Skin epidermis (tissue), 12 donors: Measurements from ENCODE around the gene TBX10.
A peak's percentile ranks its signal among the peaks of the same experiment; 100 is the strongest.
"Not testable (repeated sequence)": the region's sequence is repeated elsewhere in the genome, so short reads cannot be mapped to it uniquely, and the experiment has no call there.

ENCODE experiments used
- H3K27ac ChIP-seq, 21 experiments: fragments of 200-600 bp; sonication (generic) in 11 of 21; one replicate each; pipeline ENCODE4 v1.5.0; 2020; ENCODE audit warnings: mild to moderate bottlenecking in 3 of 21, inconsistent platforms in 2 of 21, moderate library complexity in 2 of 21
- H3K4me3 ChIP-seq, 7 experiments: fragments of 200-600 bp; sonication (generic) in 2 of 7; one replicate each; pipeline ENCODE4 v1.5.0; 2020; ENCODE audit warnings: inconsistent platforms in 2 of 7, mild to moderate bottlenecking in 2 of 7, moderate library complexity in 1 of 7

Gene TBX10

GRCh38 chr11:67608486-67608885 lies 31.1 kb downstream of the TBX10 start:
- peak overlapping the region in 1 of 21 experiments; percentile 30 for H3K27ac ChIP-seq
- no peak overlapping the region for H3K4me3 ChIP-seq

- peak overlapping the region in 18 of 21 experiments; percentile 74 to 96 (median 91) for H3K27ac ChIP-seq
- peak overlapping the region; percentile 76 to 100 (median 95) for H3K4me3 ChIP-seq
These were observed 32.1 kb downstream of the TBX10 start for GRCh38 chr11:67607507-67607906.

GRCh38 chr11:67606492-67607295 lies 32.9 kb downstream of the TBX10 start, which contains the start of gene NDUFV1:
Gene NDUFV1, plus strand, starts transcription at chr11:67606936. Its CDS starts 69 bp downstream, at chr11:67607005.
- peak within 1 kb of the TSS; percentile 62 to 96 (median 90) for H3K27ac ChIP-seq
- H3K4me3 ChIP-seq = peak within 1 kb of the TSS; percentile 76 to 100 (median 95)

- Histone ChIP-seq H3K27ac (peak overlapping the region in 14 of 21 experiments; percentile 43 to 95 (median 91)), H3K4me3 (peak overlapping the region; percentile 76 to 100 (median 95))
These were observed 33.5 kb downstream of the TBX10 start for GRCh38 chr11:67606093-67606491.

DNA sequence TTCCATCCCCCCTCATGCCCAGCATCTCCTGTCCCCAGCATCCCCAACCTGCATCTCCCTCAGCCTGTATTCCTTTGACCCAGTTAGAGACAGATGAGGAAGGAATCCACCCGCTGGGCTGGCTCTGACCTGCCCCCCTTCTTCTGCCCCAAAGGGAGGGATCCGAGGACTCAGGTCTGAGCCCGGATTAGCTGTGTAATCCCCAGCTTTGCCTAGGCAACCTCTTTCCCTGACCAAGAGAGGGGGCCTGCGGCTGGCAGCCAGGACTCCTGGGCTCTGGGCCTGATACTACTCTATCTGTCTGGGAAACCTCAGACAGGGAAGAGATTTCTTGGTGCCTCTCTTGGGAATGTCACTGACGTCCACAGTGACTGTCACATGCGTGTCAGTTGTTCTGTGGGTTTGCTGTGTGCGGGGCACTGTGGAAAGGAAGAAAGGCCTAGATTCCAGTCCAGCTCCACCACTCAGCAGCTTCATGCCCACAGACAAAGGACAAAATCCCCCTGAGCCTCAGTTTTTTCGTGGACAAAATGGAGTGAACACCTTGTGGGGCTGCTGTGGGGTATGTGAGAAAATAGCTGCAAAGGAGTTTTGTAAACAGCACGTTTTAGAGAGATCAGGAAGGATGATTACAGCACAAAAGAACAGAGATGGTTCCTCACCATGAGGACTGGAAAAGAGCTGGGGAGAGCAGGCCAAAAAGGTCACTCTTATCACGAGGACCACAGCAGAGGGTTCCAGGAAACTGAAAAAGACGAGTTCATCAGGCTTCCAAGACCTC lies 34.1 kb downstream of the TBX10 start:
- no peak overlapping the region for H3K4me3 ChIP-seq
- H3K27ac ChIP-seq = peak overlapping the region in 1 of 21 experiments; percentile 93

- Histone ChIP-seq H3K27ac (no peak overlapping the region), H3K4me3 (no peak overlapping the region)
These were observed 34.7 kb downstream of the TBX10 start for GRCh38 chr11:67604815-67605214.

- not testable (repeated sequence) for H3K27ac ChIP-seq, H3K4me3 ChIP-seq
These were observed 35.4 kb downstream of the TBX10 start for GRCh38 chr11:67604119-67604518.

DNA sequence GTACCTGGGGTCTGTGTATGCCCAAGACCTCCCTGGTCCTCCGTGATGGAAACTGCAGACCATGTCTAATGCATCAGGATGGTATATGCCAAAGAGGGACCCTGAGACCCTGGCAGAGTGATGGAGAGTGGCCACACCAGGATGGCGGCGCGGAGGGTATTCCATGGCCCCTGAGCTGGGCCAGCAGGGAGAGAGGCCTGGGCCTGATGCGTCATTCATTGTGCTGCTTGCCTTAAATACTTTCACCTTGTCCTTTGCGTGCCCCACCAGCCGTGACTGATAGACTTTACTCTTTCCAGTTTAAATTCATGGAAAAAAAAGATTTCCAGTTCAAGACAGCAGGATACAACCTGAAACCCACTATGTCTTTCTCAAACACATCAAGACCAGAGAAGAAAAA lies 38.5 kb downstream of the TBX10 start:
- H3K4me3 ChIP-seq = no peak overlapping the region
- H3K27ac ChIP-seq = no peak overlapping the region

GRCh38 chr11:67600324-67601029 lies 39.1 kb downstream of the TBX10 start:
- no peak overlapping the region for H3K27ac ChIP-seq
- H3K4me3 ChIP-seq = no peak overlapping the region

DNA sequence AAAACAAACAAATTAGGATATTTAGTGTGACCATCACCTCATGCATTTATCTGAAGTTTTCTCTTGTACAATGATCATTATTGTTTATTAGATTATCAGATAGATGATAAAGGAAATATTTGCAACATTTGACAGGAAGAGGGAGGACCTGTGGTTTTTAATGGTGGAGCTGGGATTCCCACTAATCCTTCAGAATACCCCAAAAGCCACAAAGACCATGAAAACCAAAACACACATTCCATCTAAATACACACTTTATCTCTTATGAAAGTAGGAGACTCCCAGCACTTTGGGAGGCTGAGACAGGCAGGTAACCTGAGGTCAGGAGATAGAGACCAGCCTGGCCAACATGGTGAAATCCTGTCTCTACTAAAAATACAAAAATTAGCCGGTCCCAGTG lies 40.4 kb downstream of the TBX10 start:
- Histone ChIP-seq H3K4me3 (no peak overlapping the region), H3K27ac (no peak overlapping the region)

DNA sequence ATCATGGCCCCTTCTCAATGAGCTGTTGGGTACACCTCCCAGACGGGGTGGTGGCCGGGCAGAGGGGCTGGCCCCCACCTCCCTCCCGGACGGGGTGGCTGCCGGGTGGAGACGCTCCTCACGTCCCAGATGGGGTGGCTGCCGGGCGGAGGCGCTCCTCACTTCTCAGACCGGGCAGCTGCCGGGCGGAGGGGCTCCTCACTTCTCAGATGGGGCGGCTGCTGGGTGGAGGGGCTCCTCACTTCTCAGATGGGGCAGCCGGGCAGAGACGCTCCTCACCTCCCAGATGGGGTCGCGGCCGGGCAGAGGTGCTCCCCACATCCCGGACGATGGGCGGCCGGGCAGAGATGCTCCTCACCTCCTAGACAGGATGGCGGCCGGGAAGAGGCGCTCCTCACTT lies 41.6 kb downstream of the TBX10 start:
- not testable (repeated sequence) for H3K27ac ChIP-seq, H3K4me3 ChIP-seq

GRCh38 chr11:67597458-67597857 lies 42.1 kb downstream of the TBX10 start:
- not testable (repeated sequence) for H3K4me3 ChIP-seq, H3K27ac ChIP-seq

DNA sequence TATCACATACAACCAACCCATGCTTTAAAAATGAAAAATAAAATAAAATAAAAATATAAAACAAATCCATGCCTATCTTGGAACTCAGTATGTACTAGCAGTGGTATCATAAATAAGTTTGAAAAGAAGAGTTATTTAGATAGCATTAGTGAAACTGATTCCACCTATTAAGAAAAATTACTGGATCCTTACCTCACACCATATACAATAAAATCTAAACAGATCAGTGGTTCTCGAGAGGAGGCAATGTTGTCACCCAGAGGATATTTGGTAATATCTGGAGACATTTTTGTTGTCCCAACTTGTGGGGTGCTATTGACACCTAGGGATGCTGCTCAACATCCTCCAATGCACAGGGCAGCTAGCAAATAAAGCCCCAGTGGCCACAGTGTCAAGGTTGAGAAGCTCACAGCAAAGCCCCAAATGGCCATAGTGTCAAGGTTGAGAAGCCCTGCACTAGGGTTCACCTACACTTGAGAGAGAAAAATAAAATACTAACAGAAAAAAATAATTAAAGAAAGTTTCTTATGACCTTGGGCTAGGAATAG lies 42.7 kb downstream of the TBX10 start:
- Histone ChIP-seq H3K4me3 (no peak overlapping the region), H3K27ac (no peak overlapping the region)

GRCh38 chr11:67594480-67594879 lies 45.1 kb downstream of the TBX10 start:
- H3K27ac ChIP-seq = no peak overlapping the region
- no peak overlapping the region for H3K4me3 ChIP-seq

DNA sequence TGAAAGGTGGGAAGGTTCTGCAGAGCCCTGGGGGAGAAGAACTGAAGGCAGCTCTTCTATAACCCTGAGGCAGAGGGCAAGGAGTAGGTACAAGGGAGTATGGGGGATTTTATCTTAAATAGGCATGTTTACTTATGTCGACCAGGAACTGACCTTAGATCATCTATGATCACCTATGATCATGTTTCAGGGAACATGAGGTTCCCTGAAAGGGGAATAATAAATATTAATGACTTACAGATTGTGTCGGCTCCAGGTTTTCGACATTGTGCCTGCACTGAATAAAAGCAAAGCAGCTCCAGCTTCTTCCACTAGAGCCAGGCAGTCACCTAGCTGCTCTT lies 46.0 kb downstream of the TBX10 start:
- H3K4me3 ChIP-seq = no peak overlapping the region
- H3K27ac ChIP-seq = peak overlapping the region in 1 of 21 experiments; percentile 17

DNA sequence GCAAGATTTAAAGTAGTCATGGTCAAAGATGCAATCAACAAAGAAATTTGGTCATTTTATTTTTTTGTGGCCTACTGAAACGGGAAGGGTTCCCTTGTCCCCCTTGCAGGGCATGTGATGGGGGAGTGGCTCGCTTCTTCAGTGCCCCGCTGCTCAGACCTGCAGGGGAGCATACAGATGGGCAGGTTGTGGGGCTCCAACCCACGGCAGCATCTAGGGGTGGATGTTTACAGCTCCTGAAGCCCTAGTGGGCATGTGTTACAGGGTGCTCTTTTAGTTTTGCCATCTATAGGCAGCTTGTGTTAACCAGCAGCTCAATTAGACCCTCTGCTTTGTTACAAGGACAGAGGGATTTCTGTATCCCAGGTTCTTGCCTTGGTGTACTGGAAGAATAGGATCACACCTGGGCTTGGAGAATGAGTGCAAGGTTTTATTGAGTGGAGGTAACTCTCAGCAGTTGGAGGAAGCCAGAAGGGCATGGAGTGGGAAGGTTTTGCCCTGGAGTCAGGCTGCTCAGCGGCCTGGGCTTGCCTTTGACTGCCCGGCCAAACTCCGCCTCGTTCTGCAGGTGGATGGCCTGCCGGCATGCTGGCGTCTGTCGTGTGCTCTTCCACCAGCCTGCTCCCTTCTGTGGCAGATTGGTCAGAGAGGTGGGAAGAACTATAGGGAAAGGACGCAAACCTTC lies 46.5 kb downstream of the TBX10 start:
- H3K27ac ChIP-seq = peak overlapping the region in 1 of 21 experiments; percentile 11
- no peak overlapping the region for H3K4me3 ChIP-seq

- peak overlapping the region in 1 of 21 experiments; percentile 45 for H3K27ac ChIP-seq
- H3K4me3 ChIP-seq = not testable (repeated sequence)
These were observed 50.6 kb downstream of the TBX10 start for GRCh38 chr11:67588899-67589415.

GRCh38 chr11:67588136-67588503 lies 51.4 kb downstream of the TBX10 start:
- Histone ChIP-seq H3K27ac (peak overlapping the region in 3 of 21 experiments; percentile 16 to 45 (median 42)), H3K4me3 (no peak overlapping the region)

- Histone ChIP-seq H3K27ac (peak overlapping the region in 3 of 21 experiments; percentile 21 to 99 (median 38)), H3K4me3 (no peak overlapping the region)
These were observed 52.9 kb downstream of the TBX10 start for GRCh38 chr11:67586568-67587250.
